Measurements from ENCODE around the gene TTC12. TPM values are rescaled to one million over a fixed set of nuclear protein-coding genes. Genes with fewer than 3 reads are reported as not detected.

Gene TTC12
- total RNA-seq, 1 donor from 2014 or later: 11.1 TPM

DNA sequence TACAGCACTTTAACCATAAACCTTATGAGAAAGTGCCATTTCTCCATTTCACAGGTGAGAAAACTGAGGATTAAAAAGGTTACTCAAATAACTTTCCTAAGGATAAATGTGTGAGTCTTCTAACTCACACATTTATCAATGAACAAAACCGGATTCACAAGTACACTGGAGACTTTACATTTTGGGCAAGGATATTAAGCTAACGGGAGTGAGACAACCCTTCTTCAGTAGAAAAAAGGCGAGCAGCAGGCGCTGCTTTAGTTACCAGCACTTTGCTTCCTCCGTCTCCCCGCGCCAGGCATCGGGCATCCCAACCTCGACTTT lies 356 bp upstream of the TTC12 start:
- no peak for DNase-seq (ENCODE audit: low spot score)
- peaks cover 7% of the 10 kb centered on the region for H3K27me3 Mint-ChIP-seq (ENCODE audit: unreplicated experiment)
- TF ChIP-seq, protein P1, sequence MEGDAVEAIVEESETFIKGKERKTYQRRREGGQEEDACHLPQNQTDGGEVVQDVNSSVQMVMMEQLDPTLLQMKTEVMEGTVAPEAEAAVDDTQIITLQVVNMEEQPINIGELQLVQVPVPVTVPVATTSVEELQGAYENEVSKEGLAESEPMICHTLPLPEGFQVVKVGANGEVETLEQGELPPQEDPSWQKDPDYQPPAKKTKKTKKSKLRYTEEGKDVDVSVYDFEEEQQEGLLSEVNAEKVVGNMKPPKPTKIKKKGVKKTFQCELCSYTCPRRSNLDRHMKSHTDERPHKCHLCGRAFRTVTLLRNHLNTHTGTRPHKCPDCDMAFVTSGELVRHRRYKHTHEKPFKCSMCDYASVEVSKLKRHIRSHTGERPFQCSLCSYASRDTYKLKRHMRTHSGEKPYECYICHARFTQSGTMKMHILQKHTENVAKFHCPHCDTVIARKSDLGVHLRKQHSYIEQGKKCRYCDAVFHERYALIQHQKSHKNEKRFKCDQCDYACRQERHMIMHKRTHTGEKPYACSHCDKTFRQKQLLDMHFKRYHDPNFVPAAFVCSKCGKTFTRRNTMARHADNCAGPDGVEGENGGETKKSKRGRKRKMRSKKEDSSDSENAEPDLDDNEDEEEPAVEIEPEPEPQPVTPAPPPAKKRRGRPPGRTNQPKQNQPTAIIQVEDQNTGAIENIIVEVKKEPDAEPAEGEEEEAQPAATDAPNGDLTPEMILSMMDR (IDR thresholded peaks at IDR 0.05; ENCODE audit: unreplicated experiment): no peak
- H3K4me3 Mint-ChIP-seq (ENCODE audit: unreplicated experiment): peak overlapping the region; percentile 87
- H3K36me3 Mint-ChIP-seq (ENCODE audit: low read depth, unreplicated experiment): no peaks in the 10 kb centered on the region
- peak overlapping the region; percentile 65 for H3K27ac Mint-ChIP-seq (ENCODE audit: unreplicated experiment)
- H3K9me3 Mint-ChIP-seq (ENCODE audit: unreplicated experiment): no peaks in the 10 kb centered on the region
- H3K4me1 Mint-ChIP-seq (ENCODE audit: unreplicated experiment): peaks cover 8% of the 10 kb centered on the region

DNA sequence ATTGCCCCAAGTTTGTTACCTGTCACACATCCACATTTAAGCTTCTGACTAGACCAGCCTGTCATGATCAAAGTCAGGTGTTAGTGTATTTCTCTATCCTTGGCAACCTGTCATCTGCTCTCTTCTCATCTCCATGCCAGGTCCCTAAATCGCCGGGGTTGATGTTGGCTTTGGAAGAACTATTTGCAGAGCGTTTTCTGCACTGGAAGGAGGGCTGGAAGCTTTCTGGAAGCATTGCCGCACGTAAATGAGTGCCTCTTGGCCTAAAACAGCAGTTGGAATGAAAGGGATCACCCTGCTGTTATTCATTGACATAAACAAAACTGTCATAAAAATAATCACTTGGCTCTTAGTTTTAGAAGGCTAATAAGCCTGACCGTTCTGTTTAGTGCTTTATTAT lies 1.4 kb downstream of the TTC12 start:
- H3K4me1 Mint-ChIP-seq (ENCODE audit: unreplicated experiment): peaks cover 8% of the 10 kb centered on the region
- H3K27me3 Mint-ChIP-seq (ENCODE audit: unreplicated experiment): peaks cover 7% of the 10 kb centered on the region
- peak overlapping the region; percentile 89 for H3K4me3 Mint-ChIP-seq (ENCODE audit: unreplicated experiment)
- no peaks in the 10 kb centered on the region for H3K9me3 Mint-ChIP-seq (ENCODE audit: unreplicated experiment)
- TF ChIP-seq, protein P1 (IDR thresholded peaks at IDR 0.05; ENCODE audit: unreplicated experiment): no peak
- H3K27ac Mint-ChIP-seq (ENCODE audit: unreplicated experiment): no peak overlapping the region
- H3K36me3 Mint-ChIP-seq (ENCODE audit: low read depth, unreplicated experiment): peaks cover 8% of the 10 kb centered on the region
- DNase-seq (ENCODE audit: low spot score): no peak

DNA sequence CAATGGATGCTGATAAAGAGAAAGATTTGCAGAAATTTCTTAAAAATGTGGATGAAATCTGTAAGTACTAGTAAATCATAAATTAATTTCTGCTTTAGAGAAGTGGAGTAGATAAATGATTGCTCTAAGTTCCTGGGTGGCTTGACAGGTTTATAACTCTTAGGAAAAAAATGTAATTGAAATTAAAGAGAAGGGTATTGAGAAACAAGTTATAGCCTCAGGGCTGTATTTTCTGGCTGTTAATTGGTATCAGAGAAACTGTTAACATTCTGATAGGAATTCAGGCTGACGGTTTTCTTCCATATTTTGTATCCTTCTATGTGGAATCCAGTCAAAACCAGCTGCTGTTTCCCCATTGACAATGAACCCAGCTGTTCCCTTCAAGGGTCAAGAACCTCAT lies 1.9 kb downstream of the TTC12 start:
- Mint-ChIP-seq H3K4me3 (ENCODE audit: unreplicated experiment) (no peak overlapping the region), H3K36me3 (ENCODE audit: low read depth, unreplicated experiment) (peaks cover 8% of the 10 kb centered on the region), H3K27ac (ENCODE audit: unreplicated experiment) (no peak overlapping the region), H3K27me3 (ENCODE audit: unreplicated experiment) (peaks cover 7% of the 10 kb centered on the region), H3K9me3 (ENCODE audit: unreplicated experiment) (no peaks in the 10 kb centered on the region), H3K4me1 (ENCODE audit: unreplicated experiment) (peaks cover 8% of the 10 kb centered on the region)
- TF ChIP-seq, protein P1 (IDR thresholded peaks at IDR 0.05; ENCODE audit: unreplicated experiment): no peak
- DNase-seq (ENCODE audit: low spot score): no peak

DNA sequence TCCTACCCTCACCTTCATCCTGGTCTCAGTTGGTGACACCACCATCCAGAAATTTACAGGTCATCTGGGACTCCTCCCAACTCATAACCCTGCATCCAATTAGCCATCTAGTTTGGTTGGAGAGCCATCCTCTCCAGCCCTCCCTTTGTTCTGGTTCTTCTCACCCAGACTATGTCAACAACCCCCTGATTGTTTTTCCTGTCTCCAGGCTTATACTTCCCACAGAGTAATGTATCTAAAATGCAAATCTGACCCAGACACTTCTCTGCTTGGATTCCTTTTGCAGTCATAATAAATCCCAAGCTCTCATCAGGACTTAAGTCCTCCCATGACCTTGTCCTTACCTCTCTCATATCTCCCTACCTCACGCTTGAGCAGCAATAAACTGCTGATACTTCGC lies 3.0 kb downstream of the TTC12 start:
- Mint-ChIP-seq H3K4me3 (ENCODE audit: unreplicated experiment) (no peak overlapping the region), H3K27ac (ENCODE audit: unreplicated experiment) (no peak overlapping the region), H3K9me3 (ENCODE audit: unreplicated experiment) (no peaks in the 10 kb centered on the region), H3K4me1 (ENCODE audit: unreplicated experiment) (peaks cover 8% of the 10 kb centered on the region), H3K27me3 (ENCODE audit: unreplicated experiment) (peaks cover 7% of the 10 kb centered on the region), H3K36me3 (ENCODE audit: low read depth, unreplicated experiment) (peaks cover 8% of the 10 kb centered on the region)
- no peak for DNase-seq (ENCODE audit: low spot score)
- TF ChIP-seq, protein P1 (IDR thresholded peaks at IDR 0.05; ENCODE audit: unreplicated experiment): no peak

DNA sequence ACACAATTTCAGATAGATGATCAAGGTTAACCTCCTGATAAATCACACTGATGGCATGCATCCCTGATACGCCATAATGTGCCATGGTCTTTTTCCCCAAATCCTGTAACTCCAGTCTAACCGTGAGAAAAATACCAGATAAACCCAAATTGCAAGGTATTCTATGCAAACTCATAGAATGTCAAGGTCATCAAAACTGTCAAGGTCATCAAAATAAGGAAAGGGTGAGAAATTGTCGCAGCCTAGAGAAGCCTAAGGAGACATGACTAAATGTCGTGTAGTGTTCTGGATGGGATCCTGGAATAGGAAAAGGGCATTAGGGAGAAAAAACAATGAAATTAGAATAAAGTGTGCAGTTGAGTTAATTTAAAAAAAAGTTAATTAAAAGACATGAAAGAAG lies 4.7 kb downstream of the TTC12 start:
- Mint-ChIP-seq H3K4me1 (ENCODE audit: unreplicated experiment) (peaks cover 8% of the 10 kb centered on the region), H3K4me3 (ENCODE audit: unreplicated experiment) (no peak overlapping the region), H3K27ac (ENCODE audit: unreplicated experiment) (no peak overlapping the region), H3K9me3 (ENCODE audit: unreplicated experiment) (no peaks in the 10 kb centered on the region), H3K27me3 (ENCODE audit: unreplicated experiment) (peaks cover 2% of the 10 kb centered on the region), H3K36me3 (ENCODE audit: low read depth, unreplicated experiment) (peaks cover 8% of the 10 kb centered on the region)
- DNase-seq (ENCODE audit: low spot score): no peak
- TF ChIP-seq, protein P1 (IDR thresholded peaks at IDR 0.05; ENCODE audit: unreplicated experiment): no peak

All from endothelial cell (in vitro differentiated cells).